Skin epidermis (tissue), 12 donors: ENCODE results near the gene AMPD2.
"Not testable (repeated sequence)": the region's sequence is repeated elsewhere in the genome, so short reads cannot be mapped to it uniquely, and the experiment has no call there.

ENCODE experiments used
- H3K27ac ChIP-seq, 21 experiments: fragments of 200-600 bp; sonication (generic) in 11 of 21; one replicate each; pipeline ENCODE4 v1.5.0; 2020; ENCODE audit warnings: mild to moderate bottlenecking in 3 of 21, inconsistent platforms in 2 of 21, moderate library complexity in 2 of 21
- H3K4me3 ChIP-seq, 7 experiments: fragments of 200-600 bp; sonication (generic) in 2 of 7; one replicate each; pipeline ENCODE4 v1.5.0; 2020; ENCODE audit warnings: inconsistent platforms in 2 of 7, mild to moderate bottlenecking in 2 of 7, moderate library complexity in 1 of 7

Gene AMPD2

DNA sequence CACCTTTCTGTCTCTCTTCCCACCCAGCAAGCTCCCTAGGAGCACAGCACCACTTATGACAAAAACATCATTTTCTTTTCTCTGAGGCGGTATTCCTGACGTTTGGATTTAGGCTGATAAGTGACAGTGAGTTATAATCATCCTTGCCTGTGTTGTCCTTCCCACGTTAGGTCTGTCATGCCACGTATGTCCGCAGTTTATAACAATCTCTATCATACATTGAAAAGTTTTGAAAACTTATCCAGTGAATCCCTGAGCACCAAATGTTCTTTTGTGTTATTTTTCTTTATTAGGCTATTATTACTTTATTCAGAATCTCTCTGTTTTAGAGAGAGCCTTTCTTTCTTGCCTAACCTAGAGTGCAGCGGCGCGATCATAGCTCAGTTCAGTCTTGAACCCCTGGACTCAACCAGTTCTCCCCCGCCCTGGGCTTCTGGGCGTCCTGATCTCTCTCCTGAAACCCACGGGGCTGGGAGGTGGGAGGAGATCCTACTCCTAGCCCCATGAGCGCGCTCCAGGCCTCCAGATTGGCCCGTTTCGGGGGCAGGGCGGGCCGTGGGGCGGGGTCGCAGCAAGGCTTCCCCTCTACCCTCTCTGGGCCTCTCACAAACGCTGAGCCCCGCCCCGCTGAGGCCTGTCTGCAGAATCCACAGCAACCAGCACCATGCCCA lies 48.0 kb downstream of the AMPD2 start, which contains the start of gene GSTM2:
GSTM2 (plus strand) TSS at position 606 of the 671 bp plus-strand sequence; CDS start at position 665, 59 bp downstream.
- H3K4me3 ChIP-seq: peak within 1 kb of the TSS; percentile 25 to 56 (median 39)
- H3K27ac ChIP-seq: peak within 1 kb of the TSS in 11 of 21 experiments; percentile 3 to 66 (median 49)

- peak overlapping the region; percentile 25 to 56 (median 39) for H3K4me3 ChIP-seq
Observed at GRCh38 chr1:109668123-109668775, 48.6 kb downstream of the AMPD2 start.

GRCh38 chr1:109669246-109669948 lies 49.8 kb downstream of the AMPD2 start:
- Histone ChIP-seq H3K27ac (no peak overlapping the region), H3K4me3 (no peak overlapping the region)

More at GRCh38 chr1:109668123-109668775, 48.6 kb downstream of the AMPD2 start:
- peak overlapping the region in 11 of 21 experiments; percentile 3 to 66 (median 49) for H3K27ac ChIP-seq

DNA sequence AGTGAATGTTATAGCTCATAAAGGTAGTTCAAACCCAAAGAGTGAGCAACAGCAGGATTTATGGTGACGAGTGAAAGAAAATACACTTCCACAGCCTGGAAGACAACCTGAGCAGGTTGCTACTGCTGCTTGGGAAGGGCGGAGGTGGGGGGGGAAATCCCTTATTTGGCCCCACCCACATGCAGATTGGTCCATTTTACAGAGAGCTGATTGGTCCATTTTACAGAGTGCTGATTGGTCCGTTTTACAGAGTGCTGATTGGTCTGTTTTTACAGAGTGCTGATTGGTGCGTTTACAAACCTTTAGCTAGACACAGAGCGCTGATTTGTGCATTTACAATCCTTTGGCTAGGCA lies 50.3 kb downstream of the AMPD2 start:
- H3K4me3 ChIP-seq, H3K27ac ChIP-seq: not testable (repeated sequence)

DNA sequence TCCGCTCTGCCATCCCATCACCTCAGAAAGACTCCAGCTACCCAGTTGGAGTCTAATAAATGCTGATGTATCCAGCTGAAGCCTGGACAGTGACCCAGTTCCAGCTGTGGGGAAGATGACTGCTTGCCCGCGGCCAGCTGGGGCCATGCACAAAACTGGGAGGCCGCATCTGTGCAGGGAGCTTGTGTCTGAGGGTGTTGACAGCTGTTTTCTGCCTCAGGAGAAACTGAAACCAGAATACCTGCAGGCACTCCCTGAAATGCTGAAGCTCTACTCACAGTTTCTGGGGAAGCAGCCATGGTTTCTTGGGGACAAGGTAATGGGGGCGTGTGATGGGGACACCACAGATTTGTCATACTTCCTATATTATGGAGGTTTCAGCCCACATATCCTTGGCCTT lies 51.4 kb downstream of the AMPD2 start:
- no peak overlapping the region for H3K27ac ChIP-seq
- no peak overlapping the region for H3K4me3 ChIP-seq

GRCh38 chr1:109673861-109674260 lies 54.2 kb downstream of the AMPD2 start:
- not testable (repeated sequence) for H3K4me3 ChIP-seq, H3K27ac ChIP-seq

DNA sequence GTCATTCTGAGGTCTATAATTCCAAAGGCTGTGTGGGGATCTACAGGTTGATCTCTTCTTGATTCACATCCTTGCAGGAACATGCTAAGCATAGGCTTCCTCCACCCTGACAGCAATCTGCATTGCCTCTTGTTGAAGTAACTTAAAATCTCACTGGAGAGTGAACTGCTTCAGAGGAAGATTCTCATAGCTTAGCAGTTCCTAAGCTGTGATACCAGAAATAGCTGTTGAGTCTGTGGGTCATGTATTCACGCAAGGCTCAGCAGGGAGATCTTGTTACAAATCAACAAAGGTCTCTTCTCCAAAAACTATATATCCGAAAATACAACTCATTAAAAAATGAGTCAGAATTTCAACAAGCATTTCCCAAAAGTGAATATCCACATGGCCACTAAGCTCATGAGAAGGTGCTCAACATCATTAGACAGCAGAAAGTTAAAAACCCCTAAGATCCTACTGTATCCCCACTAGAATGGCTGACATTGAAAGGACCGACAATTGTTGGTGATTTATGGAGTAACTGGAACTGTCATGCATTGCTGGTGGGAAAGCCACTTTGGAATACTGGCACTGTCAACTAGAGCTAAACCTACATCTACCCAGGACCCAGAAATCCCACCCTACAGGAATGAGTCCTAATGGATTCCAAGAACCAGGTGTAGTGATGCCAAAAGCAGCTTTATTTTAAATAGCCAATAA lies 57.2 kb downstream of the AMPD2 start:
- not testable (repeated sequence) for H3K27ac ChIP-seq, H3K4me3 ChIP-seq

DNA sequence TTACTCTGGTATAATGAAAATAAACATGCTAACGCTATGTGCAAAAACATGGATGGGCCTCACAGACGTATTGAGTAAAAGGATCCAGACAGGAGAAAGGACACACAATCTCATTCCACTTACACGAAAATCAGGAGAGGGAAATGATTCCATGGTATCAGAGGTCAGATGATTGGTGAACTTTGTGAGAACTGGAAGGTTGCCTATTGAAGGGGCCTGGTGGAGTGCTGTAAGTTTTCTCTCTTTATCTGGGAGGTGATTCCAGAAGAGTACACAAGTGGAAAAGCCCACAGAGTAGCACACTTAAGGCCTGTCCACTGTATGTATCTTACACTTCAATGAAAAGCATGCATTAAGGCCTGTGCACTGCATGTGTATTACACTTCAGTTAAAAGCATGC lies 57.8 kb downstream of the AMPD2 start:
- Histone ChIP-seq H3K27ac (no peak overlapping the region), H3K4me3 (no peak overlapping the region)

- H3K4me3 ChIP-seq, H3K27ac ChIP-seq: not testable (repeated sequence)
Observed at GRCh38 chr1:109678637-109679036, 59.0 kb downstream of the AMPD2 start.
